ENCODE measurements around the gene CCDC182.

DNA sequence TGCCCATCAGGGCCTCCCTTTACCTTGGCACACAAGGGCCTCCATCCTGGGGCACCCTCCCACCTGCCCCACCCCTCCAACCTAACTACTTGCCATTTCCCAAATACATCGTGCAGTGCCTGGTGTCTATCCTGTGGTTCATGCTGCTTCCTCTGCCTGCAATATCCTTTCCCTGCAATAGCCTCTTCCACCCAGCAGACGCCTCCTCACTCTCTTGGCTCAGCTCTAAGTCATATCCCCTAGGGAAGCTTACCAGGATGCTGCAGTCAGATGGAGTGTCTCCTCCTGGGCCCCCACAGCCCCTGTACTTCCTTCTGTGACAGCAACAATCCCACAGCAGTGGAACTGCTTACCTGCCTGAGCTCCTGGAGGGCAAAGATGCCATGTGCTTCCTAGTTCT lies 36.7 kb downstream of the CCDC182 start:
- TF ChIP-seq CTCF (IDR thresholded peaks at IDR 0.05) (no peak), EP300 (IDR thresholded peaks at IDR 0.05) (no peak), POLR2A (IDR thresholded peaks at IDR 0.05) (no peak), POLR2AphosphoS5 (IDR thresholded peaks at IDR 0.05) (no peak)
